Osteocyte (in vitro differentiated cells): ENCODE results near the gene NDRG3. TPM values are rescaled to one million over a fixed set of nuclear protein-coding genes. Genes with fewer than 3 reads are reported as not detected.

Source experiments
- DNase-seq: peaks from one replicate; pipeline ENCODE4 v3.0.0; 2021; ENCODE audit warnings: mixed read lengths; ENCODE audit not compliant: unreplicated experiment; ENCODE audit errors: extremely low spot score
- H3K27ac Mint-ChIP-seq: one replicate; pipeline ENCODE4 v1.8.0; 2021; ENCODE audit warnings: mild to moderate bottlenecking, mixed read lengths; ENCODE audit not compliant: unreplicated experiment
- H3K27me3 Mint-ChIP-seq: one replicate; pipeline ENCODE4 v1.8.0; 2021; ENCODE audit warnings: mixed read lengths; ENCODE audit not compliant: unreplicated experiment
- H3K36me3 Mint-ChIP-seq: one replicate; pipeline ENCODE4 v1.8.0; 2021; ENCODE audit warnings: mixed read lengths; ENCODE audit not compliant: unreplicated experiment
- H3K4me1 Mint-ChIP-seq: one replicate; pipeline ENCODE4 v1.8.0; 2021; ENCODE audit warnings: mixed read lengths; ENCODE audit not compliant: unreplicated experiment
- H3K4me3 Mint-ChIP-seq: one replicate; pipeline ENCODE4 v1.8.0; 2021; ENCODE audit warnings: mild to moderate bottlenecking, moderate library complexity, mixed read lengths; ENCODE audit not compliant: unreplicated experiment
- H3K9me3 Mint-ChIP-seq: one replicate; pipeline ENCODE4 v1.8.0; 2021; ENCODE audit warnings: mixed read lengths; ENCODE audit not compliant: unreplicated experiment
- CTCF ChIP-seq: fragments of 200-600 bp; sonication (generic); IDR thresholded peaks from 2 replicates; pipeline ENCODE4 v1.5.0; 2021; ENCODE audit warnings: antibody characterized with exemption, mild to moderate bottlenecking, moderate library complexity
- total RNA-seq: library from RNA; stranded (reverse); gene quantifications from 2 replicates; pipeline ENCODE4 v1.2.1, GENCODE V29; 2021

The NDRG3 gene
- total RNA-seq, 1 donor from 2014 or later = 32.2 TPM

- H3K4me3 Mint-ChIP-seq = no peak overlapping the region
- no peak overlapping the region for H3K27ac Mint-ChIP-seq
- H3K36me3 Mint-ChIP-seq = peaks cover 17% of the 10 kb centered on the region
- no peaks in the 10 kb centered on the region for H3K9me3 Mint-ChIP-seq
- no peaks in the 10 kb centered on the region for H3K4me1 Mint-ChIP-seq
- no peak for DNase-seq
- no peak for TF ChIP-seq CTCF
- no peaks in the 10 kb centered on the region for H3K27me3 Mint-ChIP-seq
Observed at GRCh38 chr20:36653456-36653855, 92.4 kb downstream of the NDRG3 start.

GRCh38 chr20:36647196-36648121, 98.4 kb downstream of the NDRG3 start:
- no peak for TF ChIP-seq CTCF
- Mint-ChIP-seq H3K27me3 (no peaks in the 10 kb centered on the region), H3K27ac (no peak overlapping the region), H3K9me3 (no peaks in the 10 kb centered on the region), H3K4me1 (no peaks in the 10 kb centered on the region), H3K36me3 (peaks cover 5% of the 10 kb centered on the region), H3K4me3 (no peak overlapping the region)
- no peak for DNase-seq

GRCh38 chr20:36646678-36647077, 99.2 kb downstream of the NDRG3 start:
- no peak overlapping the region for H3K4me3 Mint-ChIP-seq
- H3K36me3 Mint-ChIP-seq = peaks cover 5% of the 10 kb centered on the region
- H3K4me1 Mint-ChIP-seq = no peaks in the 10 kb centered on the region
- DNase-seq = no peak
- H3K27me3 Mint-ChIP-seq = no peaks in the 10 kb centered on the region
- TF ChIP-seq CTCF = no peak
- H3K9me3 Mint-ChIP-seq = no peaks in the 10 kb centered on the region
- no peak overlapping the region for H3K27ac Mint-ChIP-seq

- no peaks in the 10 kb centered on the region for H3K27me3 Mint-ChIP-seq
- H3K4me3 Mint-ChIP-seq = no peak within 1 kb of the TSS
- H3K27ac Mint-ChIP-seq = no peak within 1 kb of the TSS
- no peak for DNase-seq
- H3K9me3 Mint-ChIP-seq = no peaks in the 10 kb centered on the region
- TF ChIP-seq CTCF = no peak
- H3K36me3 Mint-ChIP-seq = no peaks in the 10 kb centered on the region
- no peaks in the 10 kb centered on the region for H3K4me1 Mint-ChIP-seq
Observed at GRCh38 chr20:36645998-36646397, 99.9 kb downstream of the NDRG3 start, which contains the start of gene SLA2. TSS of gene SLA2 (minus strand) at chr20:36646196. CDS start at chr20:36641335, 4,861 bp downstream.

GRCh38 chr20:36645353-36645752, 100.5 kb downstream of the NDRG3 start:
- TF ChIP-seq CTCF = no peak
- H3K27me3 Mint-ChIP-seq = no peaks in the 10 kb centered on the region
- no peak overlapping the region for H3K4me3 Mint-ChIP-seq
- no peaks in the 10 kb centered on the region for H3K9me3 Mint-ChIP-seq
- no peak for DNase-seq
- no peaks in the 10 kb centered on the region for H3K4me1 Mint-ChIP-seq
- H3K36me3 Mint-ChIP-seq = no peaks in the 10 kb centered on the region
- no peak overlapping the region for H3K27ac Mint-ChIP-seq
